ENCODE results near the gene NSG1.

DNA sequence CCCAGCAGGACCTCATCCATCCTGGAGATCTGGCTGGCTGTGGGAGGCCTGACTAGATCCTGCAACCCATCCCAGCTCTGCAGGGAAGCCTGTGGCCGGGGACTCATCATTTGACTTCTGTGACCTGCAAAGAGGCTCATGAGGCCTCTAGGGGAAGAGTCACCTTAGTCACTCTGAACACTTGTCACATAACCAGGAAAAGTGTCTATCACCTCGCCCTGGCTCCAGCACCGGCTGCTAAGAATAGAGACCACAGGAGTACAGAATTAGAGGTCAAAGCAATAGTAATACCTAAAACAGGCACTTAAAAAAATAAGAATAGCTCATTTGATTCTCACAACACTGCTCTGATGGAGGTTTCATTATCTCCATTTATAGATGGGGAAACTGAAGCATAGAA lies 3.8 kb upstream of the NSG1 start:
- no peak for TF ChIP-seq CTCF (IDR thresholded peaks at IDR 0.05)
- no peak for TF ChIP-seq POLR2AphosphoS5 (IDR thresholded peaks at IDR 0.05)
- TF ChIP-seq POLR2A (IDR thresholded peaks at IDR 0.05): no peak
